HUDEP-2 (cell line): ENCODE results near the gene SPPL2C.

Experiments
- DNase-seq, 76 experiments: peaks; one replicate each; lab custom pipeline; 2025; ENCODE audit not compliant: unreplicated experiment in 76 of 76; lab: John Stamatoyannopoulos, UW

SPPL2C gene

GRCh38 chr17:45844695-45845375 lies at the start of gene SPPL2C:
TSS of gene SPPL2C (plus strand) at chr17:45844881. CDS start at chr17:45844907, 26 bp downstream.
- DNase-seq, result no peak

- DNase-seq, result no peak
These were observed 43.9 kb upstream of the SPPL2C start for GRCh38 chr17:45800816-45801215.

- DNase-seq, result no peak
These were observed 43.3 kb upstream of the SPPL2C start for GRCh38 chr17:45801421-45801820.

- no peak for DNase-seq
These were observed 35.8 kb upstream of the SPPL2C start for GRCh38 chr17:45808845-45809244.

- no peak for DNase-seq
These were observed 35.2 kb upstream of the SPPL2C start for GRCh38 chr17:45809499-45809898.

- no peak for DNase-seq
These were observed 32.6 kb upstream of the SPPL2C start for GRCh38 chr17:45812102-45812501.

- DNase-seq, result no peak
These were observed 31.5 kb upstream of the SPPL2C start for GRCh38 chr17:45813048-45813725.

GRCh38 chr17:45814622-45815606 lies 29.8 kb upstream of the SPPL2C start:
- DNase-seq, result no peak

- DNase-seq, result no peak
These were observed 28.9 kb upstream of the SPPL2C start for GRCh38 chr17:45815752-45816151.

- DNase-seq, result no peak
These were observed 26.6 kb upstream of the SPPL2C start for GRCh38 chr17:45818041-45818440.

- DNase-seq, result no peak
These were observed 26.0 kb upstream of the SPPL2C start for GRCh38 chr17:45818699-45819098.

GRCh38 chr17:45819632-45820031 lies 25.0 kb upstream of the SPPL2C start:
- DNase-seq, result no peak

GRCh38 chr17:45820052-45820780 lies 24.5 kb upstream of the SPPL2C start:
- no peak for DNase-seq

GRCh38 chr17:45821147-45821546 lies 23.5 kb upstream of the SPPL2C start:
- no peak for DNase-seq

GRCh38 chr17:45823598-45823997 lies 21.1 kb upstream of the SPPL2C start:
- no peak for DNase-seq

- no peak for DNase-seq
These were observed 20.2 kb upstream of the SPPL2C start for GRCh38 chr17:45824475-45824874.

- no peak for DNase-seq
These were observed 19.7 kb upstream of the SPPL2C start for GRCh38 chr17:45824901-45825492.

GRCh38 chr17:45825792-45826191 lies 18.9 kb upstream of the SPPL2C start:
- no peak for DNase-seq

GRCh38 chr17:45826919-45827588 lies 17.6 kb upstream of the SPPL2C start:
- no peak for DNase-seq

GRCh38 chr17:45828171-45828570 lies 16.5 kb upstream of the SPPL2C start:
- no peak for DNase-seq
